Umbilical cord (tissue), 2 donors: ENCODE results near the gene MAGI1. TPM values are rescaled to one million over a fixed set of nuclear protein-coding genes. Genes with fewer than 3 reads are reported as not detected.
"Not testable (repeated sequence)": the region's sequence is repeated elsewhere in the genome, so short reads cannot be mapped to it uniquely, and the experiment has no call there.

Experiments
- DNase-seq: peaks from one replicate; pipeline ENCODE4 v3.0.0-alpha.2; 2015; ENCODE audit warnings: low spot score
- total RNA-seq: library from RNA; depleted of rRNA; stranded (reverse); fragments of >200 nt; gene quantifications from one replicate; pipeline ENCODE4 v1.2.3, GENCODE V29; 2014; ENCODE audit warnings: low replicate concordance; ENCODE audit not compliant: insufficient read depth

The MAGI1 gene
- total RNA-seq, 1 donor from 2014 or later, result 34.7 TPM

DNA sequence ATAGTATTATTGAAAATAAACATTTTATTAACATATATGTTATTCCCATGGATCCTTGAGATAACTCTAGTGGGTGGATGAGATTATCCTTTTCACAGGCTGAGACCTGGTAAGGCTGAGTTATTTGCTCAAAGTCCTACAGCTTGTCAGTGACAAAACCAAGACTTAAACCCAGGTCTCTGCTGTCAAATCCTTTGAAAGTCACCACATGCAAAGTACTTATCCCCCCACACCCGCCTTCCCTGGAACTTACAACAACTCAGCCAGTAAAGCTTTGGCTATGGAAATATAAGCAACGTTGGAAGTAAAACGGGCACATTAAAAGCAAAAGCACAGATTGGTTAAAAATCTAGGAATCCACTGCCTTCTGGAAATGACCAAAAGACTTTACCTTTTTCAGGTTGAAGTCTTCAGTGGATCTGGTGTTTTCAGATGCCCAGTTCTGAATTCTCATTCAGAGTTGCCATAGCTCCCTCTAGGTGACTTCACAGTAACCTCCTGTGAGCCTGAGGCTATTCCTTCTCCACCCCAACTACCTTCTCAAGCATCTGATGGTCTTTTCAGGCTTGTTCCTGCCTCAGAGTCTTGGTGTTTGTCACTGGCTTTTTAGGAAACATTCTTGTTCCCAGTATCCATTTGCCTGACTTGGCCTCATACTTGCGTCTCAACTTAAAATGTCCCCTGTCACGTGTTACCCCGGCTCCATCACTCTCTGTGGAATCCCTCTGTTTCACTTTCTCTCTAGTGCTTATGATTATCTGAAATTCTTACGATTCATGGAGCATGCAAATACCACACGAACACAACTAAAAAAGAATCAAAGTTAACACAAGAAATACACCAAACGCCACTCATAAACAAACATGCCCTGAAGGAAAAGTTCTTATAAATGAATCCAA, 131.2 kb downstream of the MAGI1 start:
- peak; percentile 34 for DNase-seq

DNA sequence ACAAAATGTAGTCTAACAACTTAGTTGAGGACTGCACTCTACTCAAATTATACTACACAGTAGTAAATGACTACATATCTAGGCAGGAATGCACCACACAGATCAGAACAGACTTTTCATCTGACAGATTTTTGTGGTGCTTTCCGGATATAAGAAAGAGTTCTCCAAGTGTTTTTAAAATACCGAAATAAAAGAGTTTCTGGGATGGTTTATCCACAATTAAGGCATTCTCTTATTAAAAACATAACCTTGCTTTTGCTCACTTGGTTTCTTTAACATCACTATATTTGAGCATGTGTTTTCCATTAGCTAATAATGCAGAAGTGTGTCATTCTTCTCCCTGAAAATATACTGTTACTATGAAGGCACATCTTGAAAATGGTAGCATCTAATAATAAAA, 132.9 kb downstream of the MAGI1 start:
- DNase-seq, result no peak

DNA sequence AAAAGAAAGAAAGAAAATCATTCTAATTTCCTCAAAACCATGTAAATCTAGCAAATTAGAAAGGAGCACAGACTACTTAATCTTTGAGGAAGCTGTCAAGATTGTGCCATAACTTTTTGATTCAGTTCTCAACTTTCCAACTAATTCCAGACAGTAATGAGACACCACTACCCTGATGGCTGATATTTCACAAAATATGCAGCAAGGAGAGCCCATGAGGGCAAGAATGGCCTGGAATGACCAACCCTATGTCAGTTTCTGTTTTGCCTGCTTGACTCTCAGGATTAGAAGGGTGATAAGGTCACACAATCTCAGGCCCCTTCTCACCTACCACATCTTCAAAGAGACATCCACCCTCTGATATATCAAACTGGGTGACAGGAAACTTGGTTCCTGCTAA, 134.7 kb downstream of the MAGI1 start:
- DNase-seq, result no peak

DNA sequence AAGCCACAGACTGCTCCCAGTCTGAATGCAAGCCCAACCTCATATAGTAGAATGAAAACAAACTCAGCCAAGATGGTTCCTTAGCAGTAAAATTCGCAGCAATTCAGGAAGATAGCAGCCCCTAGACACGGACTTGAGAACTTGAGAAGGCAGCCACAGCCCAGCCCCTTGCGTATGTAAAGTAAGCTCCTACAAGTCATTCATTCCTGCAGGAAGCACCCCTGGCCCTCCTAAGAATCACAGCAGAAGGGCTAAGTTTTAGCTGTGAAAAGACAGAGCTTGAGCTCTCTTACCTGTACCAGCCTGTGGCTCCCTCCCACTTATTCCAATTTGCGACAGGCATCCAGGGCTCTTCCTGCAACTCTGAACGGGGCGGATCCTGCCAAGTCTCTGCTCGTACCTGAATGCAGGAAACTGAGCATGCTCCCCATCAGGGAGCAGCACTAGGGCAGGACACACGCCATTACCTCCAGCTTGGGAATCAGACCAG, 136.4 kb downstream of the MAGI1 start:
- DNase-seq, result peak; percentile 69

DNA sequence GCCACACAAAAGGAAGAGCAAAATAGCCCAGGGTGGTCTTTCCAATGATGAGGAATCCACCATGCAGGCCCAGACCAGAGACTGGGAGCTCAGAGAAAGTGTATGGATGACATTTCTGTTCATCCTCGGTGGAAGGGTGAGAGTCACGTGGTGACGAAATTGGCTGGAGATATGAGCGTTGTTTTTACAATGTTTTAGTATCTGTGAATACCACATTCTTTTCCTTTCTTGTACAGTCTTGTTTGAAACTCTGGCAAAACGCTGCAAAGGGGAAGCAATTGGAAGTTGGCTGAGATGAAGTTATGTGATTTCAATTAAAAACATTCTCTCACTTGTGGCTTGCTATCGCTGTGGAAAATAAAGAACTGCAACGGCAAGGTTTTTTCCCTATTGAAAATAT, 137.5 kb downstream of the MAGI1 start:
- peak; percentile 45 for DNase-seq

DNA sequence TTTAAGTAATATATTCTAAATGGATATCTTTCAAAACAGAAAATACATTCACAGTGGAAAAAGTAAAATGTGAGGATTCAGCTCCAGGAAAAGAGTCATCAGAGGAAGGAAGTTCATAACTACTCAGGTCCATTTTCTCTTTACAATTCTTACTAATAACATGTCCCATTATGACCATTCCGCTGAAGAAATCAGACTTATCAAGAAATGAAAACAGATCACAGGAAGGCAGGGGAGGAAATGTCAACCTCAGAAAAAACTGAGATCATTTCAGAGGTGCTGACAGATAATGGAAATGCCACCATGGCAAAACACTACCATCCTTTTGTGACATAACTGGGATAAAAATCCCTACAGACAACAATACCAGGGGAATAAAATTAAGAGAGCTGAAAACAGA, 139.5 kb downstream of the MAGI1 start:
- no peak for DNase-seq

DNA sequence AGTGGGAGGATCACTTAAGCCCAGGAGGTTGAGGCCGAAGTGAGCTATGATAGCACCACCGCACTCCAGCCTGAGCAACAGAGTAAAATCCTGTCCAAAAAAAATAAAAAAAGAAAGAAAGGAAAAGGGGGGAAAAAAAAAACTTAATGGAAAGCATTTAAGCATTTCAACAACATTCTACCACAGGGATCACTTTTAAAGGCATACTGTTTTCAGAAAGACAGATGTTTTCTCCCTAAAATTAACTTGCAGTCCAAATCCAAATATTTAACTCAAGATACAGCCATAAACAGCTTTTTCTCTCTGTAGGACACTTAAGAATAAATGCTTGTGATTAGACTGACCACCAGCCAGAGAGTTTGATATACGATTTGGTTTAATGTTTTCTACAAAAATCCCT, 141.0 kb downstream of the MAGI1 start:
- DNase-seq, result no peak

DNA sequence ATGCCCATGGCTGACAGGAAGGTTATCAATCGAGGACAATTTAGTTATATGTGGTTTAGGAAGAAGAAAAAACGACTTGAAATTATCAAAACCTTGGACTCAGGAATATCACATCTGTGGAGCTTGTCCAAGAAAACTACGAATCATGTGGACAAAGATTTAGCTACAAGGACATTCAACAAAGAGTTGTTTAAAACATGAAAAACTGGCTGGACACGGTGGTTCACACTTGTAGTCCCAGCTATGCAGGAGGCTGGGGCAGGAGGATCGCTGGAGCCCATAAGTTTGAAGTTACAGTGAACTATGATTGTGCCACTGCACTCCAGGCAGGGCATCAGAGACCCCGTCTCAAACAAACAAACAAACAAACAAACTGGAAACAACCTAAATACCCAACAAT, 142.4 kb downstream of the MAGI1 start:
- no peak for DNase-seq

DNA sequence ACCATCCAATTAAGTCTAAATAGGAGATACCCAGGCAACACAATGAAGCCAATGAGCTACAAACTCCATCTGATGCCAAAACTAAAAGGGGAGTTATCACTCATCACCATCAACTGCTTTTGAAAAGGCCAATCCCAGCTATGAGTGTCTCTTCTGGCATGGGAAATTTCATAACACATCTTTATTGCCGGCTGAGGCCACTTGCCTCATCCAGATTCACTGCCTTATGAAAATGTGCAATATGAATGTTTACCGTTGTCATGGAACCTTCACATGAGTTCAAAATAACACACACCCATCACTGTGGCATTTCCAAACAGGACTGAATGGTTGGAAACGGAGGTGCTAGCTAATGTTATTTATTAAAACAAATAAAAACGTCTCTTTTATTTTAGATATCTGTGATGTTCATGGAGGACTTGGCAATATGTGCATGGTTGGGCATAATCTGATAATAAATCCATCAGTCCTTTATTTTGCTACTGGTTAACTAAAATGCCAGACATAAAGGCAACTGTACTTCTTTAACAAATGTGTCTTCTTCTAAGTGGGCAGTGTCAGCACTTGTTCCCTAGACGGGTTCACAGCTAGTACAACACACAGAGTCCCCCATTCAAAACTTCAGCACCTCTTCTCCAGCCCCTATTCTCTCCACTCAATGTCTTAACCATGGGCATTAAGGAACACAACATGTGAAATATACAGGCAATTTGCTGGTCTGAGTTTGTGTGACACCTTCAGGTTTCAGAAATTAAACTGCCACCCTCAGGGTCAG, 143.9 kb downstream of the MAGI1 start:
- DNase-seq, result peak; percentile 28

DNA sequence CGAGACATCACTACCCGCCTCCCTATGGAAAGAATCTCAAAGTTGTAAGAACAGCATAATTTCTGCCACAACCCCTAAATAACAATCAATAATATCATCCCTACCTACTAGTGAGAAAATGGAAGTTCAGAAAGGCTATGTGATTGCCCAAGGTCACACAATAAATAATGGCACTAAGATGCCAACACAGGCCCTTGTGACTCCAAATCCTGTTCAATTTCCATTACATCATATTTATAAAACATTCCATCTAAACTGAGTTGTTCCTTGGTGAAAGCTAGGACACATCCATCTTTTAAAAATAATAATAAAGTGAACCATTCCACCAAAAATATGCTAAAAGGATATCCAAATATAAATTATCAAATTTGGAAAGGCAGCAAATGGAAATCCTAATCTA, 144.6 kb downstream of the MAGI1 start:
- DNase-seq, result no peak

DNA sequence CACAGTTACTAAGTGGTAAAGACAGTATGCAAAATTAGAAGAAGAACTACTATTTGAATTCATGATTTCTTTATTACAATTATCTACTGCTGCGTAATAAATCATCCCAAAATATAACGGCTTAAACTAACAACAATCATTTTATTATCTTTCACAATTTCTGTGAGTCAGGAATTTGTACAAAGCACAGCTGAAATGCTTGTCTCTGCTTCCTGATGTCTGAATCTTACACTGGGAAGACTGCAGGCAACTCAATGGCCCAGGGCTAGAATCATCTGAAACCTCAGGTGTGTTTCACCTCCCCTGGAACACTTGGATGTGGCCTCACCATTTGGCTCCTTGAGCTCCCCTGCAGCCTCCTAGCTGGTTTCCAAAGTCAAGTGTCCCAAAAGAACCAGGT, 145.1 kb downstream of the MAGI1 start:
- no peak for DNase-seq

DNA sequence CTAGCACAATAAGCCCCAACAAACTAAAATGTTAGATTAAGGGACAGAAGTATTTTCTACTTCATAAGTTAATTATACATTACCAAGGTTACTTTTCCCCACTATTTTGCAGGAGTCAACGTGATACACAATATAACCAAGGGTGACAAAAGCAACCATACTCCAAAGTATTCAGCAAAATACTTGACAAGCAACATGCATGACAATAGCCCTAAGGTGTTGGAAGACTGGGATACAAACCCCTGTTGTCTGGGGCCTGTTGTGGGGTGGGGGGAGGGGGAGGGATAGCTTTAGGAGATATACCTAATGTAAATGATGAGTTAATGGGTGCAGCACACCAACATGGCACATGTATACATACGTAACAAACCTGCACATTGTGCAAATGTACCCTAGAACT, 147.2 kb downstream of the MAGI1 start:
- DNase-seq, result not testable (repeated sequence)

DNA sequence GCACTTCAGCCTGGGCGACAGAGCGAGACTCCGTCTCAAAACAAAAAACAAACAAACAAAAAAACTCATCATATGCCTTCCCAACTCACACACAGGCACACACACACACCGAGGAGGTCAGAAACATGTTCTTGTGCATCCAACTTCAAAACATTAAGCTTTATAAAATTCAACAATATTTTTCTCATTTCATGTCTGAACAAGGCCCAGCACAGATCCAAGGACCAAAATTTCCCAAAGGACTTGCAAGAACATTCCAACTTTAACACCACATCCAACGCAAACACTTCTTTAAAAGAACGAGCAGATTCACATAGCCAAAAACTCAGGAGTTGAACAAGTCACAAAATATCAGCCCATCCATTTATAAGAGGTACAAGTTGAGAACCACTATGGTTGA, 148.4 kb downstream of the MAGI1 start:
- no peak for DNase-seq

DNA sequence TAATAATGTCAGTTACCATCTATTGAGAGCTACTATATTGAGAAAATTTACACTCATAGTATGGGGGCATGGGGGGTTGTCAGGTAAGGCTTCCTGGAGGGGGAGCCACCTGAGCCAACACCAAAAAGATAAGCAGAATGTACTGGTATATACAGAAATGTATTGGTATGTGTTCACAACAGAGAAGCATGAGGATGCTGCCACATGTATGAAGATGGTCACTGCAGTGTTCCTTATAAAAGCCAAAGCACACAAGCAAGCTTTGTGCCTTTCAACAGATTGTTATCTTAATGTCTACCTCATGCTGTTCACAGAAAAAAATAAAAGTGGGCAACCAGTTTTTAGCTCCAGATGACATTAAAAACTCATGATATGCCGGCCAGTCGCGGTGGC, 149.0 kb downstream of the MAGI1 start:
- DNase-seq, result no peak

DNA sequence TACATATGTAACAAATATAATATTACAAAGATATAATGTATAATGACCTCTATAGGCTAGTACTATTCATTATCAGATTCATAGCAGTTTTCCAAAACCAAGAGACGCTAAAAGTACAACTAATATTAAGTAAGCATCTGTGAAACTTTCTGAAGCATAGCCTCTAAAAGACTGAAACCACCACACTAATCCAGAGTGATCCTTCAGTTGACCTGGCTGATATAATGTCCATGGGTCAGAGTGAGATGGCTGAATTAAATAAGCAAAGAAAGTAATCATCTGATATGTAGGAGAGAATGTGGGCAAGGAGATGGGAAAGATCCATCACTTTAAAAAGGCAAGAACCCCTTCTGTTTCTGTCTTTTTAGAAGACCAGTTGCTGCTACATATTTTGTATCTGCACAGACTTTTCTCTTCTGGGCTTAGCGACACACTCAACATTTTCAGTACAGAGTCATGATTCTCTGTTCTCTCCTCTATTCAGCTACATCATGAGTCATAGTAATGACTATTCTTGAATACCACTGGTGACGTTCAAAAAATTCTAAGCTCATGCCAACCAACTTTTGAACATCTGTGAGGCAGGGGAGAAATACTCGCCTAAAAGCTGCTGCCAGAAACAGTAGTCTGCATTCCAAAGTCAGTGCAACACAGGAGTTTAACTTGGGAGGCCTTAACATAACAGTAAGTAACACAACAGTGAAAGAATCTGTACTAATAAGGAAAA, 149.6 kb downstream of the MAGI1 start:
- DNase-seq, result peak; percentile 82

DNA sequence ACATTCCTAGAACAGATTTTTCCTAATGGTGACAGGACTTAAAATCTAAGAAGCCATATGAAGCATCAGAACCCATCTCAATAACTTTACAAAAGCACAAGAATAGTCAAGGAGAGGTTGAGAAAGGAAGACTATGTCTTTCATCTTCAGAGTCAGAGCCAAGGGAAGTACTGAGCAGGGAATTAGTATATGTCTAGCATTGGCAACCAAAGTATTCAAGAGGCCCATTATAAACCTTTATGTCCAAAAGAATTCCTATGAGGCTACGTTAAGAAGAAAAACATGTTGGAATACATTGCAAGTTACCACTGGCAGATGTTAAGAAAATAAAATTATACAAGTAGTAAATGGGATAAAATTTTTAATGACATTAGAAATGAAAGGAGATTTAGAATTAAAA, 150.5 kb downstream of the MAGI1 start:
- no peak for DNase-seq

DNA sequence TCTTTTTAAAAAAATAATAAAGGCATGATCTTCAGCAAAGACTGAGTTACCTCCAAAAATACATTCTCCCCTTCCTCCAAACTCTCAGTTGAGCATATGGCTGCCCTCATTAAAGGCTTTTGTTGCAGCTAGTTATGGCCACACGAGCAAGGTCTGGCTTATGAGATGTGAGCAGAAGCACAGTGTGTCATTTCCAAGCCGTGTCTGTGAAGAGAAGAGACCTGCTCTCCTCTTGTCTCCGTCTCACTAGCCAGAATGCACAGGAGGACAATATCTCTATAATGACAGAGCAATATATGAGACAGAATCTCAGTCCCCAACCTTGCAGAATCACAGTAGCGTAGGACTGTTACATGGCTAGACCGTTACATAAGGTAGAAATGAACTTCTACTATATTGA, 152.3 kb downstream of the MAGI1 start:
- no peak for DNase-seq

DNA sequence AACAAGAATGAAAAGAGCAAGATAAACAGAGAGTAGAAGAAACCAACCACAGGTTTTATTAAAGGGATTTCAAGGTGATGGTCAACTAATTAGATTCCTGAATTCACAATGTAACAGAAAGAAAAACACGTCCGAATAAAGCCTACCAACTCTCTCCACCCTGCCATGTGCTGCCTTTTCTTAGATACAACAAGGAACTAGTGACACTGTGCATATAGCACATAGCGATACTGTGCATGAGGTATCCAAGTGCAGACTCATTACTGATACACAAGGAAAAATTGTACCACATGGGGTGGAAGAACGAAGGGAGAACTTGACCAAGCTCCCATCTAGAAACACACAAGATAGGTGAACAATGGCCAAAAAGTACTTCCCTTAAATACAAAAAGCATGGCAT, 154.6 kb downstream of the MAGI1 start:
- no peak for DNase-seq

DNA sequence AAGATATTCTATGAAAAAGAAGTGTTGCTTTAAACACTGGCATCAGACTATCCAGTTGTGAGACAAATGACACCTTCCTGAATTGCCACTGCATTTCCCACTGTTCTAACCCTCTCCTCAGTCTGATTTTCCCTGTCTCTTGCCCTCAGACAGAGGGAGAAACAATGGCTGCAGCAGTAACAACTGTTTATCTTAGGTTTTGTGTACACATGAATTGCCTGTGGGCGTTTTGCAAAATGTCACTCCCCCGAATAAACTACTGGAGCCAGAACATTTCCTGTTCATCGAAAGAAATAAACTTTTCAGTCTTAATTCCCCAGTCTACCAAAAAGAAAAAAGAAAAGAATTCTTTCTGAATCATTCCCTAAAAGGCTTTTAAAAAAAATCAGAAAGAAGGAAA, 155.1 kb downstream of the MAGI1 start:
- no peak for DNase-seq

DNA sequence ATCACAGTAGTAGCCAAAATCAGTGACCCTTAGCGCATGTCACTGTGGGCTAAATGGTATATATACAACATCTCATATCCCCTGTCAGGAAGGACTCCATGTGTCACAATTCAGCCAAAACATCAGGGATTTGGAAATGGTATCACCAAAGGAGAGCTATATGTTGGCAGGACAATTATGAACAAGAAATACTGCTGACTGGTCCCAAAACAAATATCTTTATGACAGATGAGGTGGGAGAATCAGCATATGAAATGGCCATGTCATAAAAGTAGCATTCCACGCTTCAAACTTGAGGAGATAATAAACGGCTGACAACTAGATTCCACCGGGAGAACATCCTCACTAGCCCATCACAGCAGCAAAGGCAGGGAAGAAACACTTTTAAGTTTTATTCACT, 158.4 kb downstream of the MAGI1 start:
- DNase-seq, result no peak

DNA sequence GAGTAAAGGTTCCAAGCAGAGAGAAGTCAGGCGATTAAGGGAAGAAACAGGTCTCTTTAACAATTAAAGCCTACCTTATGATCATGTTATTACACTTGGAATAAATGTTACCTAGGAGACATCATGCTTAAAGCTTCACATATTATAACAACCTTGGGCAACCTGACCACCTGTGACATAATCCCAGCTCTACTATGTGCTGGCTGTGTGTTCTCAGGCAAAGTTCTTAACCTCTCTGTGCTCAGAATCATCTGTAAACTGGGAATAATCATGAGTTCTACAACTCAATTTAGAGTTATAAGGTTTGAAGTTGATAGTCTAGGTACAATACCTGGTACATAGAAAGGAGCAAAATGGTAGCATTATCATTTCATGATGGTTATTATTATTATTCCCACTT, 159.3 kb downstream of the MAGI1 start:
- no peak for DNase-seq

DNA sequence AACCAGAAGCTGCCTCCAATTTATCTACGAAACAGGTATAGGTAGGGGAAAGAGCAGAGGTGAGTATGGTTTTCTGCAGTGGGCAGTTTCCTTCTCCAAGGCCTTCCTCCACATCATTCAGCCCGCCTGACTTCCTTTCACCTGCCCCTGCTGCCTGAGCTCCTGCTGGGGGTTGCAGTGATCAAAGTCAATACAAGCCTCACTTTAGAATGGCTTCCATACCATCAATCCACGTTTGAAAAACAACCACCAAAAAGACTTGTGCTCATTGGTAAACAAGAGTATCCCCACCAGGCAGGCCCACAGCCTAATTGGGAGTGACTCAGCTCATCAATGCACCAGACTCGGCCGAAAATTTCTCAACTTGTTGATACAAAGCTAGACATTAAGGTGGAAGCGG, 159.9 kb downstream of the MAGI1 start:
- no peak for DNase-seq
